Activated T-cell treated with anti-CD3 and anti-CD28 coated beads, Interleukin-2, amount 50 U/mL, for 72 hours (primary cell): Measurements from ENCODE around the gene MDK. TPM values are rescaled to one million over a fixed set of nuclear protein-coding genes. Genes with fewer than 3 reads are reported as not detected.
A peak's percentile ranks its signal among the peaks of the same experiment; 100 is the strongest.
"Not testable (repeated sequence)": the region's sequence is repeated elsewhere in the genome, so short reads cannot be mapped to it uniquely, and the experiment has no call there.

Source experiments
- ATAC-seq, 2 donors: fragments of 150-1000 bp; cut with Tn5 transposase; replicated peaks in 1 of 2; 2 replicates each; pipeline ENCODE4 v1.10.0; 2021; ENCODE audit warnings: moderate library complexity in 2 of 2, mild to moderate bottlenecking in 1 of 2
- DNase-seq, 2 donors: peaks; one replicate each; pipeline ENCODE4 v3.0.0; 2021 to 2022; ENCODE audit warnings: mixed read lengths in 1 of 2
- H3K27ac Mint-ChIP-seq: one replicate; pipeline ENCODE4 v1.8.0; 2022; ENCODE audit warnings: mild to moderate bottlenecking, moderate library complexity, mixed read lengths
- H3K27me3 Mint-ChIP-seq: one replicate; pipeline ENCODE4 v1.8.0; 2022; ENCODE audit warnings: low read depth, mixed read lengths
- H3K36me3 Mint-ChIP-seq, 2 donors: one replicate each; pipeline ENCODE4 v1.8.0; 2022; ENCODE audit warnings: mixed read lengths in 2 of 2, mild to moderate bottlenecking in 1 of 2; ENCODE audit not compliant: insufficient read depth in 2 of 2
- H3K4me1 Mint-ChIP-seq: one replicate; pipeline ENCODE4 v1.8.0; 2022; ENCODE audit warnings: low read depth, mixed read lengths
- H3K4me3 Mint-ChIP-seq, 2 donors: one replicate each; pipeline ENCODE4 v1.8.0; 2022; ENCODE audit warnings: mild to moderate bottlenecking in 2 of 2, mixed read lengths in 2 of 2, moderate library complexity in 2 of 2
- H3K9me3 Mint-ChIP-seq, 2 donors: one replicate each; pipeline ENCODE4 v1.8.0; 2022; ENCODE audit warnings: mixed read lengths in 2 of 2
- total RNA-seq, 2 donors: library from RNA; stranded (reverse); gene quantifications; one replicate each; pipeline ENCODE4 v1.2.3, GENCODE V29; 2022

Gene MDK
- total RNA-seq, 2 donors from 2014 or later: 11.9 to 12.8 TPM

DNA sequence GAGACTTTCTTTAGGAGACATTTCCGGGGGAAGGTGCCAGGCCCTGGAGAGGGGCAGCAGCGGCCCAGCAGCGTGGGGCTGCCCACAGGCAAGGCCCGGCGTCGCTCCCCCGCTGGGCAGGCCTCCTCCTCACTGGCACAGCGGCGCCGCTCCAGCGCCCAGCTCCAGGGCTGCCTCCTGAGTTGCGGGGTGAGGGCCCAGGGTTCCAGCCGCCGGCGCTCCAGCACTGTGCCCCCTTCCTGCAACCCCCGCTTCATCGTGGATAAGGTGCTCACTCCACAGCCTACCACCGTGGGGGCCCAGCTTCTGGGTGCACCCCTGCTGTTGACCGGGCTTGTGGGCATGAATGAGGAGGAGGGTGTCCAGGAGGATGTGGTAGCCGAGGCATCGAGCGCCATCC, 15.2 kb upstream of the MDK start:
- ATAC-seq: no peak
- Mint-ChIP-seq H3K9me3 (no peaks in the 10 kb centered on the region), H3K4me3 (no peak overlapping the region), H3K4me1 (peaks cover 39% of the 10 kb centered on the region), H3K27ac (no peak overlapping the region), H3K27me3 (no peaks in the 10 kb centered on the region), H3K36me3 (peaks cover 0 to 5% of the 10 kb centered on the region in 2 donors)
- no peak for DNase-seq

DNA sequence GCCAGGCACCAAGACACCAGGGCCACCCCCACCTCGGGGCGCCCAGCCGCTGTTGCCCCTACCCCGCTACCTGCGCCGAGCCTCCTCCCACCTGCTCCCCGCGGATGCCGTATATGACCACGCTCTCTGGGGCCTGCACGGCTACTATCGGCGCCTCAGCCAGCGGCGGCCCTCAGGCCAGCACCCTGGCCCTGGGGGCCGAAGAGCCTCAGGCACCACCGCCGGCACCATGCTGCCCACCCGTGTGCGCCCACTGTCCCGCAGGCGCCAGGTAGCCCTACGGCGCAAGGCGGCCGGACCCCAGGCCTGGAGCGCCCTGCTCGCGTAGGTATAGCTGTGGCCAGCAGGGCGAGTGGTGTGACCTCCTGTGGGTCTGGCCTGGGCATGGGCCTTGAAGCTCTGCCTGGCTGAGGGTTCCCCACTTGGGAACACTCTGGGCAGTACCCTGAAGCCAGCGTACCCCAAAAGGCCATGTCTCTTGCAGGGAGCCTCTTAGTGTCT, 14.8 kb upstream of the MDK start:
- ATAC-seq: no peak
- H3K27ac Mint-ChIP-seq: no peak overlapping the region
- H3K36me3 Mint-ChIP-seq: peaks cover 0 to 5% of the 10 kb centered on the region in 2 donors

DNA sequence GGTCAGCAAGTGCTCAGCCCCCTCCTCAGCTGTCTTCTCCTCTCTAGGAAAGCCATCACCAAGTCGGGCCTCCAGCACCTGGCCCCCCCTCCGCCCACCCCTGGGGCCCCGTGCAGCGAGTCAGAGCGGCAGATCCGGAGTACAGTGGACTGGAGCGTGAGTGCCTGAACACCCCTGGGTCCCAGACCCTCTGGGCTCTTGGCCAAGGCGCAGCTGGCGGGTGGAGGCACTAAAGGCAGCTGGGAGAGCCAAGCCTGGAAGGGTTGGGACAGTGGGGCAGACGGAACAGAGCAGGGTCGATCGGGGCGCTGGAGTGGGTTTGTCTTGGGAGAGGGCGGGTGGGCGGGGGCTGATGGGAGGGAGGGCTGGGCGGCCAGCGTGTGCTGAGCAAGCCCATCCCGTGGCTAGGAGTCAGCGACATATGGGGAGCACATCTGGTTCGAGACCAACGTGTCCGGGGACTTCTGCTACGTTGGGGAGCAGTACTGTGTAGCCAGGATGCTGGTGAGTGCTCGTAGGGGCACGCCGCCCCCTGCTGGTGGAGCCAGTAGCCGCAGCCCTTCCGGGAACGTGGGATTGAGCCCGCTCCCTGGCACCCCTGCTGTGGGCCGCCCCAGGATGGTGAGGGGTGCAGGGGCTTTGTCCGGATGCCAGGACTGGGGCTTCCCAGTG, 14.1 kb upstream of the MDK start:
- Mint-ChIP-seq H3K27me3 (no peaks in the 10 kb centered on the region), H3K4me3 (peak overlapping the region; percentile 30 to 45), H3K27ac (peak overlapping the region; percentile 63), H3K9me3 (no peaks in the 10 kb centered on the region), H3K36me3 (peaks cover 0 to 5% of the 10 kb centered on the region in 2 donors), H3K4me1 (peaks cover 33% of the 10 kb centered on the region)
- peak; percentile 76 to 85 for DNase-seq
- ATAC-seq: peak; percentile 82 to 87

More for the DNA sequence above, 14.8 kb upstream of the MDK start:
- no peaks in the 10 kb centered on the region for H3K9me3 Mint-ChIP-seq
- no peaks in the 10 kb centered on the region for H3K27me3 Mint-ChIP-seq
- peaks cover 37% of the 10 kb centered on the region for H3K4me1 Mint-ChIP-seq
- DNase-seq: no peak
- H3K4me3 Mint-ChIP-seq: peak overlapping the region; percentile 30 to 45

DNA sequence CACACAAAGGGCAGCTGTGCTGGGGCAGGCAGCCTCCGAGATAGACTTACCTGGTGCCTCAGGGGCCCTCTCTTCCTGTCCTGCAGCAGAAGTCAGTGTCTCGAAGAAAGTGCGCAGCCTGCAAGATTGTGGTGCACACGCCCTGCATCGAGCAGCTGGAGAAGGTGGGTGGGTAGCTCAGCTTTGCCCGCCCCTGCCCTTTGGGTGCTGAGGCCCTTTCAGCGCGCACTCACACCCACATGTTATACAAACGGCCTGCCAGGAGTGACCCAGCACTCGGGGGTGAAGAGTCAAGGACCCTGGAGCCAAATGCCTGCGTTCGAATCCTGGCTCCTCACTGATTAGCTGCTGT, 13.6 kb upstream of the MDK start:
- Mint-ChIP-seq H3K9me3 (no peaks in the 10 kb centered on the region), H3K36me3 (peaks cover 0 to 4% of the 10 kb centered on the region in 2 donors), H3K27me3 (no peaks in the 10 kb centered on the region), H3K4me1 (peaks cover 28% of the 10 kb centered on the region), H3K4me3 (no peak overlapping the region), H3K27ac (no peak overlapping the region)
- ATAC-seq (no peak), DNase-seq (no peak)

DNA sequence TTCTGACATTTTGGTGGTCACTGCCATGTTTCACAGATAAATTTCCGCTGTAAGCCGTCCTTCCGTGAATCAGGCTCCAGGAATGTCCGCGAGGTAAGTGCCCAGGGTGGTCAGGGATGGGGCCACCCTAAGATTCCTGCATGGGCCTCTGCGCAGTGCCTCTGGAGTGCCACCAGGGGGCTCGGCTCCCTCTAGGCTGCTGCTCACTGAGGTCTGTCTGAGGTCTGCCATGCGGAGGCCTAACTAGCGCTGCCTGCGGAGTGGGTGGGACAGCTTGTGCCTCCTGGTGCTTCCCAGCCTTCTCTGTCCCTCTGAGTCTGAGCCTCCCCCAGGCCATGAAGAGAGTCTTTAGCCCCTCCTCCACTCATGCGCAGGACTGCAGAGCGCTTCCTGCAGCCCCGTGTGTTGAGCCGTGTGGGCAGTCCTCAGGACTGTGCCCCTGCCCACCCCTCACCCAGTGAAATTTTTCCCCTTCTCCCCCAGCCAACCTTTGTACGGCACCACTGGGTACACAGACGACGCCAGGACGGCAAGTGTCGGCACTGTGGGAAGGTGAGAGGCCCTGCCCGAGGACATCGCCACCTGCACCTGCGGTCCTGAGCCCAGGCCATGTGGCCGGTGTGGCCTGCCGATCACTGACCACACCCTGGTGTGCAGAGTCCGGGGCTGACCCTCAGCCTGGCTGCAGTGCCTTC, 11.9 kb upstream of the MDK start:
- Mint-ChIP-seq H3K27ac (no peak overlapping the region), H3K4me1 (peaks cover 24% of the 10 kb centered on the region), H3K9me3 (no peaks in the 10 kb centered on the region), H3K36me3 (peaks cover 0 to 3% of the 10 kb centered on the region in 2 donors), H3K27me3 (no peaks in the 10 kb centered on the region), H3K4me3 (no peak overlapping the region)
- ATAC-seq: peak; percentile 61
- peak; percentile 62 to 67 for DNase-seq

DNA sequence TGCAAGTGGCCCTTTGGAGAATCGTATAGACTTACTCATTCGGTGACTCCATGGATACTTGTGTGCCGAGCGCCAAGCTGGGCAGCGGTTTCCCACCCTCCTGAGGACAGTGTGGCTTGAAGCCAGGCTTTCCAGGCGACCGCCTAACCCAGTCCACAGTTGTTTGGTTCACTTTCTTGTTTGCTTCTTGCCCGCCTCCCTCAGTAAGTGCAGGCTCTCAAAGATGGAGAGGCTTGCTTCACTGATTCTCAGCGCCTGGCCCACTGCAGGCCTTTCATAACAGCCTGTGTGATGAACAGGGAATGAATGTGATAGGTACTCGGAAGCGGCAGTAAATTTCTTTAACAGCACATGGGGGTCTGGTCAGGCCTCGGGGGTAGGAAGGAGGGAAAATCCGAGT, 11.2 kb upstream of the MDK start:
- peaks cover 24% of the 10 kb centered on the region for H3K4me1 Mint-ChIP-seq
- H3K9me3 Mint-ChIP-seq: no peaks in the 10 kb centered on the region
- no peak for DNase-seq
- H3K36me3 Mint-ChIP-seq: peaks cover 0 to 3% of the 10 kb centered on the region in 2 donors
- H3K27me3 Mint-ChIP-seq: no peaks in the 10 kb centered on the region
- no peak overlapping the region for H3K27ac Mint-ChIP-seq
- H3K4me3 Mint-ChIP-seq: no peak overlapping the region
- no peak for ATAC-seq

DNA sequence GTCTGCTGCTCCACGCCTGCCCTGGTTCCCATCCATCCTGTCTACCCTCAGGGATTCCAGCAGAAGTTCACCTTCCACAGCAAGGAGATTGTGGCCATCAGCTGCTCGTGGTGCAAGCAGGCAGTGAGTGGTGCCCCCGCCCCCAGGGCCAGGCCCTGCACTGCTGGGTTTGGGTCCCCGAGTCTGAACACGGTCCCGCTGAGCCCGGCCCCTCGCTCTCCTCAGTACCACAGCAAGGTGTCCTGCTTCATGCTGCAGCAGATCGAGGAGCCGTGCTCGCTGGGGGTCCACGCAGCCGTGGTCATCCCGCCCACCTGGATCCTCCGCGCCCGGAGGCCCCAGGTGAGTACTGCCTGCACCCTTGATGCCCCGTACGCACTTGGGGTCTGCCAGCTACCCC, 10.2 kb upstream of the MDK start:
- DNase-seq, H3K9me3 Mint-ChIP-seq, H3K27ac Mint-ChIP-seq, H3K4me3 Mint-ChIP-seq, H3K36me3 Mint-ChIP-seq, H3K27me3 Mint-ChIP-seq, ATAC-seq: not testable (repeated sequence)
- H3K4me1 Mint-ChIP-seq: peaks cover 24% of the 10 kb centered on the region

DNA sequence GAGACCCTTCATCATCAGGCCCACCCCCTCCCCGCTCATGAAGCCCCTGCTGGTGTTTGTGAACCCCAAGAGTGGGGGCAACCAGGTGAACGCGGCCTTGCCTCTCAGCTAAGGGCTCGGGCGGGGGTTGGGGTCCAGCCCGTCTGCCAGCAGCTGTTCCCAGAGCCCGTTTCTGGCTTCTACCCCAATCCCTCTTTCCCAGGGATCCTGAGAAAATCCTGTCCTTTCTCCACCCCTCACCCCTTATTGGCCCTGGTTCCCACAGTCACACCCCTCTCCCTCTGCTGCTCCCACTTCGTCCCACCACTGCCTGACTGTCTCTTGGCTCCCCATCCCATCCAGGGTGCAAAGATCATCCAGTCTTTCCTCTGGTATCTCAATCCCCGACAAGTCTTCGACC, 9.4 kb upstream of the MDK start:
- Mint-ChIP-seq H3K4me1 (peaks cover 21% of the 10 kb centered on the region), H3K36me3 (peaks cover 0 to 3% of the 10 kb centered on the region in 2 donors), H3K27me3 (no peaks in the 10 kb centered on the region), H3K27ac (no peak overlapping the region), H3K9me3 (no peaks in the 10 kb centered on the region), H3K4me3 (no peak overlapping the region)
- DNase-seq (no peak), ATAC-seq (no peak)

- H3K4me1 Mint-ChIP-seq: peaks cover 17% of the 10 kb centered on the region
- H3K36me3 Mint-ChIP-seq, H3K9me3 Mint-ChIP-seq, DNase-seq, H3K4me3 Mint-ChIP-seq, ATAC-seq, H3K27ac Mint-ChIP-seq, H3K27me3 Mint-ChIP-seq: not testable (repeated sequence)
Measured at GRCh38 chr11:46372501-46372900, 9.0 kb upstream of the MDK start.

DNA sequence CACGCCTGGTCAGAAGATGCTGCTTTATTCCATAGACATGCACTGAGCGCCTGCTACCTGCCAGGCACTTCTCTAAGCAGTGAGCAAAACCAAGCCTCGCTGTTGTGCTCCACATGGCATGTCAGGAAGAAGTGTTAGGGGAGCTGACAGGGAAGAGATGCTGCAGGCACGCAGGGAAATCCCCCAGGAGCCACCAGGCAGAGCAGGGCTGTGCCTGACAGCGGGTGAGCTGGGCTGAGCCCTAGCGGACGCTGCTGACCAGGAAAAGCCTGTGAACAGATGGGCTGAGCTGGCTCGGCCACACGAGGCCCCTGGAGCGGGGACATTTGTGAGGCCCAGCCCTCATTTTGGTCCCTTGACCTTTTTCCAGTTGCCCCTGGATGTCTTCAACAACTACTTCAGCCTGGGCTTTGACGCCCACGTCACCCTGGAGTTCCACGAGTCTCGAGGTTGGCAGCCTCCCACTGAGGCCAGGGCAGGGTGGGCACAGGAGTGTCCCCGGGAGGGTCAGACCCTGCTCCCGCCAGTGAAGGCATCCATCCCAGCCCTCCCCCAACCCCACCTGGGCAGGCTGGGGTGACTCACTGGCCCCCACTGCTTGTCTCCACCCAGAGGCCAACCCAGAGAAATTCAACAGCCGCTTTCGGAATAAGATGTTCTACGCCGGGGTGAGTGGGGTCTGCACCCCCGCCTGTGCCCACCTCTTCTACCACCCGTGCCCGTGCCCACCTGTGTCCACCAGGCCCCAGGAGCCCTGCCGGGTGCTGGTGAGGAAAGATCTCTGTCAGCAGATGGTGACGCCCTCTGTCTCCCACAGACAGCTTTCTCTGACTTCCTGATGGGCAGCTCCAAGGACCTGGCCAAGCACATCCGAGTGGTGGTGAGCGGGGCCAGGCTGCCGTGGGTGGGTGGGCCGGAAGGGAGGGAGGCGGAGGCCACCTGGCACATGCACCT, 7.4 kb upstream of the MDK start:
- no peak for DNase-seq
- no peaks in the 10 kb centered on the region for H3K27me3 Mint-ChIP-seq
- H3K4me3 Mint-ChIP-seq: no peak overlapping the region
- H3K9me3 Mint-ChIP-seq: peaks cover 0 to 1% of the 10 kb centered on the region in 2 donors
- ATAC-seq: no peak
- no peak overlapping the region for H3K27ac Mint-ChIP-seq
- peaks cover 3 to 14% of the 10 kb centered on the region in 2 donors for H3K36me3 Mint-ChIP-seq
- H3K4me1 Mint-ChIP-seq: peaks cover 2% of the 10 kb centered on the region

DNA sequence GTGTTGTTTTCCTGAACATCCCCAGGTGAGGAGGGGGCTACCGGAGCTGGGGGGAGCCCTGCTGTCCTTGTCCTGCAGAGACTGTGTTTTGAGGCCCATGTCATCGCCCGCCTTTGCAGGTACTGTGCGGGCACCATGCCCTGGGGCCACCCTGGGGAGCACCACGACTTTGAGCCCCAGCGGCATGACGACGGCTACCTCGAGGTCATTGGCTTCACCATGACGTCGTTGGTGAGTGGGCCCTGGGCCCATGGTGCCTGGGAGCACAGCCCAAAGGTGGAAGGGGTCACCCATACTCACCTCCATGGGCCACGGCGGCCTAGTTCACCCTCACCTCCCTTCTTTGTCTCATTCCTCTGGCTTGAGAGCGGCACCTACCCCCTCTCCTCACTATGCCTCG, 6.7 kb upstream of the MDK start:
- Mint-ChIP-seq H3K4me3 (no peak overlapping the region), H3K27me3 (no peaks in the 10 kb centered on the region), H3K27ac (no peak overlapping the region), H3K36me3 (peaks cover 3 to 11% of the 10 kb centered on the region in 2 donors), H3K4me1 (no peaks in the 10 kb centered on the region), H3K9me3 (peaks cover 0 to 1% of the 10 kb centered on the region in 2 donors)
- ATAC-seq: no peak
- no peak for DNase-seq

DNA sequence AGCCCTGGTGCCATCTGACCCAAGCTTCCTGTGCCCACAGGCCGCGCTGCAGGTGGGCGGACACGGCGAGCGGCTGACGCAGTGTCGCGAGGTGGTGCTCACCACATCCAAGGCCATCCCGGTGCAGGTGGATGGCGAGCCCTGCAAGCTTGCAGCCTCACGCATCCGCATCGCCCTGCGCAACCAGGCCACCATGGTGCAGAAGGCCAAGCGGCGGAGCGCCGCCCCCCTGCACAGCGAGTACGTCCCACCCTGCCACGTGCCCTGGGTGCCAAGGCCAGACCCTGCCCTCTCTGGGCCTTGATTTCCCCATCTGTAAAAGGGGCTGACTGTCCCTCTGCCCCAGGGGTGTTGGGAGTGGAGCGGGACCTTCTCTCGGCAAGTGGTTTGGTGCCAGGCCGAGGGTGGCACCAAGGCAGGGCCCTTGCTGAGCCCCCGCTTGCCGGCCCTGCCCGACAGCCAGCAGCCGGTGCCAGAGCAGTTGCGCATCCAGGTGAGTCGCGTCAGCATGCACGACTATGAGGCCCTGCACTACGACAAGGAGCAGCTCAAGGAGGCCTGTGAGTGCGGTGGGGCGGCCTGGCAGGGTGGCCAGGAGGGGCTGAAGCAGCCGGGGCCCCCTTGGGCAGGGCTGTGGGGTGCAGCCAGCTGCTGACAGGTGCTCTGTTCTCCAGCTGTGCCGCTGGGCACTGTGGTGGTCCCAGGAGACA, 5.9 kb upstream of the MDK start:
- Mint-ChIP-seq H3K27me3 (no peaks in the 10 kb centered on the region), H3K4me3 (no peak overlapping the region), H3K27ac (no peak overlapping the region), H3K9me3 (peaks cover 0 to 1% of the 10 kb centered on the region in 2 donors), H3K36me3 (peaks cover 3 to 11% of the 10 kb centered on the region in 2 donors), H3K4me1 (no peaks in the 10 kb centered on the region)
- DNase-seq (no peak), ATAC-seq (no peak)
